Measurements from ENCODE around the gene SORCS2.

DNA sequence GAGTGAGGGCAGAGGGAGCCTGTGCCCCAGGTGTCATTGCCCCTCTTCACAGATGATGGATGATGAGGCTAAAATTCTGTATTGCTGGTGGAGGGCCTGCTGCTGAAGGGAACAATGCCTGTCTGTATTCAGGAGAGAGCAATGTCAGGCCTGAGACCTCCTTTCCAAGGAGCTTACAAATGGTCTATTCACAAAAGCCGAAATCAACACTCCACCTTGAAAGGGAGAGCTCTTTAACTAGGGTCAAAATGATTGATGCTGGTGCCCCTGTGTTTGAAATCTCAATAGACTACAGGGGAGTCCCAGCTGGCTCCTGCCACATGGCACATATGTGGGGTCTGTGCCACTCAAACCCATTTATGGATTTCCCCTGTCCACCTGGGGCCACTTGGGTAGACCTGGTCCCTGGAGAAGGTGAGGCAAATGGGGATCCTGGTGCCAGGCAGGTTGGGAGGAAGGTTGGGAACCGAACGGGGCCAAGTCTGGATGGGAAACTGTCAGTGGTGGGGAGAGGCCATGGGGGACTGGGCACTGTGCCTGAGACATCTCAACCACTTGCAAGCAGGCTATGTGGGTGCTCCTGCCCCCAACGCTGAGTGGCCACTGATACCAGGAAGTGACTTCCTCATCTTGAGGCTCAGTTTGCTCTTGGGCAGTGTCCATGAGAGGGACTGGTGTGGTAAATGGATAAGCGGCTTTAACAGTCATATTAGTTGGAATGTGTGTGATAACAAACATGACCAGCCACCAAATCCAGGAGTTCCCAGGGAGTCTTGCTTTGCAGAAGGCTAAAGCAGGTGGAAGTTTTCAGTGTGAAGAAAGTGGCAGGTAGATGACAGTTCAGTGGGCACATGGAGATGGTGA, 466.2 kb downstream of the SORCS2 start:
- TF ChIP-seq, protein P1, sequence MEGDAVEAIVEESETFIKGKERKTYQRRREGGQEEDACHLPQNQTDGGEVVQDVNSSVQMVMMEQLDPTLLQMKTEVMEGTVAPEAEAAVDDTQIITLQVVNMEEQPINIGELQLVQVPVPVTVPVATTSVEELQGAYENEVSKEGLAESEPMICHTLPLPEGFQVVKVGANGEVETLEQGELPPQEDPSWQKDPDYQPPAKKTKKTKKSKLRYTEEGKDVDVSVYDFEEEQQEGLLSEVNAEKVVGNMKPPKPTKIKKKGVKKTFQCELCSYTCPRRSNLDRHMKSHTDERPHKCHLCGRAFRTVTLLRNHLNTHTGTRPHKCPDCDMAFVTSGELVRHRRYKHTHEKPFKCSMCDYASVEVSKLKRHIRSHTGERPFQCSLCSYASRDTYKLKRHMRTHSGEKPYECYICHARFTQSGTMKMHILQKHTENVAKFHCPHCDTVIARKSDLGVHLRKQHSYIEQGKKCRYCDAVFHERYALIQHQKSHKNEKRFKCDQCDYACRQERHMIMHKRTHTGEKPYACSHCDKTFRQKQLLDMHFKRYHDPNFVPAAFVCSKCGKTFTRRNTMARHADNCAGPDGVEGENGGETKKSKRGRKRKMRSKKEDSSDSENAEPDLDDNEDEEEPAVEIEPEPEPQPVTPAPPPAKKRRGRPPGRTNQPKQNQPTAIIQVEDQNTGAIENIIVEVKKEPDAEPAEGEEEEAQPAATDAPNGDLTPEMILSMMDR (IDR thresholded peaks at IDR 0.05; ENCODE audit: low read depth, low read length), result no peak
- TF ChIP-seq POLR2A (IDR thresholded peaks at IDR 0.05; ENCODE audit: extremely low read depth, insufficient read length) (no peak), MAX (IDR thresholded peaks at IDR 0.05; ENCODE audit: low read depth, low read length) (no peak)
